ENCODE data around the gene EXOC3L1. TPM values are rescaled to one million over a fixed set of nuclear protein-coding genes. Genes with fewer than 3 reads are reported as not detected.

EXOC3L1 gene
- total RNA-seq, 4 donors from 2014 or later = 2.3 to 28.8 (median 3.4) TPM

GRCh38 chr16:67202426-67202825 is 12.5 kb upstream of the EXOC3L1 start:
- TF ChIP-seq CTCF (IDR thresholded peaks at IDR 0.05) = no peak
- no peak for ATAC-seq (ENCODE audit: low FRiP score)
- DNase-seq (ENCODE audit: low spot score) = no peak

DNA sequence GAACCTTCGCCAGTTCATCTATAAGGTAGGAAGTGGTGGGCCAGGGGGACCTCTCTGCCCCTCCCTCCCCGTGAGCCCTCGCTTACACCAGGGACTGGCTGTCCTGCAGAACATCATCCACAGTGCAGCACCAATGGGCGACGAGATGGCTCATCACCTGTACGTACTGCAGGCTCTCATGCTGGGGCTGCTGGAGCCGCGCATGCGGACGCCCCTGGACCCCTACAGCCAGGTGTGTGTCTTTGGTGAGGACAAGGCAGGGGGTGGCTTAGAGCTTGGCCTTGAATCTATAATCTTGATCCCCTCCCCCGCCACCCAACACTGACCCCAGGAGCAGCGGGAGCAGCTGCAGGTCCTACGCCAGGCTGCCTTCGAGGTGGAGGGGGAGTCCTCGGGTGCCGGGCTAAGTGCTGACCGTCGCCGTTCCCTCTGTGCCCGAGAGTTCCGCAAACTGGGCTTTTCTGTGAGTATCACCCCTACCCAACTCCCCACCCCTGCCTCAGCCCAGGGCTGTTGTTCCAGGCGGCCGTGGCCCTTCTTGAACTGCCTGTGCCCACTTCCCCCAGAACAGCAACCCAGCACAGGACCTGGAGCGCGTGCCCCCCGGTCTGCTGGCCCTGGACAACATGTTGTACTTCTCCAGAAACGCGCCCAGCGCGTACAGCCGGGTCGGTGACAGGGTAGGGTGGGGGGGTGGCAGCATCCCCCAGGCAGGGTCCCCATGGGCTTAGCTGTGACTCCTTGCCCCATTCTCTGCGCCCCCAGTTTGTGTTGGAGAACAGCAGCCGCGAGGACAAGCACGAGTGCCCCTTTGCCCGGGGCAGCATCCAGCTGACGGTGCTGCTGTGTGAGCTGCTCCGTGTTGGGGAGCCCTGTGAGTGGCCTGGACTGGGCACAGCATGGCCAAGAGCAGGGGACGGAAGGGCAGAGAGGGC is 11.7 kb upstream of the EXOC3L1 start:
- DNase-seq (ENCODE audit: low spot score) (no peak), ATAC-seq (ENCODE audit: low FRiP score) (no peak)
- no peak for TF ChIP-seq CTCF (IDR thresholded peaks at IDR 0.05)

DNA sequence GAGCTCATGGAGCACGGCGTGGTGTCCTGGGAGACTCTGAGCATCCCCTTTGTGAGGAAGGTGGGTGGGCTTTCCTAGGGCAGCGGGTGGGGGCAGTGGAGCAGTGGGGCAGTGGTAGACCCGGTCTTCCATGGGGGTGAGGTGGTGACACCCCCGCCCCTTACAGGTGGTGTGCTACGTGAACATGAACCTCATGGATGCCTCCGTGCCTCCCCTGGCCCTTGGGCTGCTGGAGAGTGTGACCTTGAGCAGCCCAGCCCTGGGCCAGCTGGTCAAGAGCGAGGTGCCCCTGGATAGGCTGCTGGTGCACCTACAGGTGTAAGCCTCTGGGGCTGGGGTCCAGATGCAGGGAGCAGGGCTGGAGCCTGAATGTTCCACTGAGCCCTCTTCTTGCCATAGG is 10.6 kb upstream of the EXOC3L1 start:
- no peak for TF ChIP-seq CTCF (IDR thresholded peaks at IDR 0.05)
- DNase-seq (ENCODE audit: low spot score) = no peak
- ATAC-seq (ENCODE audit: low FRiP score) = no peak

DNA sequence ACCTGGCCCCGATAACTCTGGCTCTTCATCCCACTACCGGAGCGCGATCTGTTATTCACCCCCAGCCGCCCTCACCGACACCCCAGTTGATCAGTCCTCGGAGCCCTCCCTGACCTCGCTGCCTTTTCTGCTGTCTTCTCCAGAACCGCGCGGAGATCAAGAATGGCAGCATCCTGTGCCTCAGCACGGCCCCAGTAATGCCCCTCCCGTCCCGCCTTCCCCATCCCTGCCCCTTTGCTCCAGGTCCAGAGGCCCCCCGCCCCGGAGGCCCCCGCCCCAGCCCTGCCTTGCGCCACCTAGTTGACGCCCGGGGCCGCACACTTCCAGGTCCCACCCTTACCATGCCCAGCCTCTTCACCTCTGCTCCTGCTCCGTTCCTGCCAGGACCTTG is 9.9 kb upstream of the EXOC3L1 start:
- no peak for TF ChIP-seq CTCF (IDR thresholded peaks at IDR 0.05)
- no peak for ATAC-seq (ENCODE audit: low FRiP score)

GRCh38 chr16:67199011-67199807 is 9.3 kb upstream of the EXOC3L1 start, which contains the start of gene ELMO3:
Gene ELMO3 (plus strand): TSS chr16:67199131. CDS start chr16:67199327, 196 bp downstream.
- ATAC-seq (ENCODE audit: low FRiP score) = peak; percentile 42
- no peak for DNase-seq (ENCODE audit: low spot score)
- TF ChIP-seq CTCF (IDR thresholded peaks at IDR 0.05) = no peak

More for the DNA sequence above, 9.9 kb upstream of the EXOC3L1 start:
- DNase-seq (ENCODE audit: low spot score) = no peak

DNA sequence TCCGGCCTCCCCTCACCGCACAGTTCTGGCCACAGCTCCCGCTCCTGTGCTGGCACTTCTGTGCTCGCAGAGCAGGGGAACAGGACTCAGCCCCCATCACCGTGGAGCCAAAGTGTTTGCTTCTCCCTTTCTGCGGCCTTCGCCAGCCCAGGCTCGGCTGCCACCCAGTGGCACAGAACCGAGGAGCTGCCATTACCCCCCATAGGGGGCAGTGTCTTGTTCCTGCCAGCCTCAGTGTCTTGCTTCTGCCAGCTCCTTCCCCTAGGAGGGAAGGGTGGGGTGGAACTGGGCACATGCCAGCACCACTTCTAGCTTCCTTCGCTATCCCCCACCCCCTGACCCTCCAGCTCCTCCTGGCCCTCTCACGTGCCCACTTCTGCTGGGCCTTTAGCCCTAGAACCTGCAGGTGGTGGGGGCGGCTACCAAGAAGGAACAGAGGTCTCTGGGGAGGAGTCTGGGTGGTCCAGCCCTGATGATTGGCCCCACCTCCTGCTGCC is 8.3 kb upstream of the EXOC3L1 start:
- TF ChIP-seq CTCF (IDR thresholded peaks at IDR 0.05) = no peak
- ATAC-seq (ENCODE audit: low FRiP score) = no peak

More for the DNA sequence above, 8.3 kb upstream of the EXOC3L1 start:
- no peak for DNase-seq (ENCODE audit: low spot score)

Measured in omental fat pad (tissue), 4 donors.